ENCODE results near the gene ARHGEF3.

The ARHGEF3 gene

GRCh38 chr3:56812754-56813652 is 11.3 kb upstream of the ARHGEF3 start:
- H3K36me3 Mint-ChIP-seq (ENCODE audit: low read depth), result no peaks in the 10 kb centered on the region
- DNase-seq, result no peak
- H3K27me3 Mint-ChIP-seq (ENCODE audit: low read depth, poor library complexity), result peaks cover 17% of the 10 kb centered on the region
- H3K27ac Mint-ChIP-seq, result no peak overlapping the region
- no peaks in the 10 kb centered on the region for H3K9me3 Mint-ChIP-seq
- no peak for TF ChIP-seq CTCF (IDR thresholded peaks at IDR 0.05)
- H3K4me3 Mint-ChIP-seq, result no peak overlapping the region
- peaks cover 33% of the 10 kb centered on the region for H3K4me1 Mint-ChIP-seq

GRCh38 chr3:56811546-56812202 is 9.9 kb upstream of the ARHGEF3 start:
- Mint-ChIP-seq H3K27me3 (ENCODE audit: low read depth, poor library complexity) (peaks cover 16% of the 10 kb centered on the region), H3K4me3 (no peak overlapping the region), H3K36me3 (ENCODE audit: low read depth) (no peaks in the 10 kb centered on the region), H3K4me1 (peaks cover 33% of the 10 kb centered on the region), H3K27ac (no peak overlapping the region), H3K9me3 (no peaks in the 10 kb centered on the region)
- DNase-seq, result no peak
- no peak for TF ChIP-seq CTCF (IDR thresholded peaks at IDR 0.05)

- DNase-seq, result no peak
- Mint-ChIP-seq H3K4me3 (no peak overlapping the region), H3K4me1 (peaks cover 33% of the 10 kb centered on the region), H3K9me3 (no peaks in the 10 kb centered on the region), H3K36me3 (ENCODE audit: low read depth) (no peaks in the 10 kb centered on the region), H3K27ac (no peak overlapping the region), H3K27me3 (ENCODE audit: low read depth, poor library complexity) (peaks cover 16% of the 10 kb centered on the region)
- no peak for TF ChIP-seq CTCF (IDR thresholded peaks at IDR 0.05)
Measured at GRCh38 chr3:56810577-56811545, 9.1 kb upstream of the ARHGEF3 start.

GRCh38 chr3:56806407-56806806 is 4.7 kb upstream of the ARHGEF3 start:
- no peak for DNase-seq
- peaks cover 34% of the 10 kb centered on the region for H3K4me1 Mint-ChIP-seq
- H3K4me3 Mint-ChIP-seq, result no peak overlapping the region
- H3K27ac Mint-ChIP-seq, result no peak overlapping the region
- H3K9me3 Mint-ChIP-seq, result no peaks in the 10 kb centered on the region
- no peaks in the 10 kb centered on the region for H3K36me3 Mint-ChIP-seq (ENCODE audit: low read depth)
- no peak for TF ChIP-seq CTCF (IDR thresholded peaks at IDR 0.05)
- peaks cover 6% of the 10 kb centered on the region for H3K27me3 Mint-ChIP-seq (ENCODE audit: low read depth, poor library complexity)

GRCh38 chr3:56802790-56803189 is 1.0 kb upstream of the ARHGEF3 start:
- Mint-ChIP-seq H3K9me3 (no peaks in the 10 kb centered on the region), H3K27me3 (ENCODE audit: low read depth, poor library complexity) (peaks cover 24% of the 10 kb centered on the region), H3K4me3 (no peak overlapping the region), H3K27ac (no peak overlapping the region), H3K4me1 (peaks cover 42% of the 10 kb centered on the region), H3K36me3 (ENCODE audit: low read depth) (no peaks in the 10 kb centered on the region)
- no peak for DNase-seq
- no peak for TF ChIP-seq CTCF (IDR thresholded peaks at IDR 0.05)
